Heart left ventricle (tissue), 16 donors: ENCODE data around the gene RAB3A. TPM values are rescaled to one million over a fixed set of nuclear protein-coding genes. Genes with fewer than 3 reads are reported as not detected.
A peak's percentile ranks its signal among the peaks of the same experiment; 100 is the strongest.

Experiments used
- ATAC-seq, 4 donors: fragments of 200-7000 bp; cut with Tn5 transposase; one replicate each; pipeline ENCODE4 v1.9.1; 2020 to 2022; ENCODE audit warnings: moderate library complexity in 4 of 4, mild to moderate bottlenecking in 3 of 4, moderate number of reproducible peaks in 1 of 4
- DNase-seq, 5 donors: peaks; one replicate each; pipeline ENCODE4 v3.0.0-alpha.2; 2020
- H3K27ac ChIP-seq, 12 donors: fragments of 200-600 bp; sonication (generic) in 4 of 12; one replicate each; pipeline versions ENCODE4 v1.5.0 to v1.8.0; 2016 to 2022; ENCODE audit warnings: mild to moderate bottlenecking in 2 of 12
- H3K27me3 ChIP-seq, 9 donors: fragments of 200-600 bp; sonication (generic) in 2 of 9; one replicate each; pipeline versions ENCODE4 v1.5.1 to v1.8.0; 2016 to 2022; ENCODE audit warnings: mild to moderate bottlenecking in 3 of 9
- H3K36me3 ChIP-seq, 9 donors: fragments of 200-600 bp; sonication (generic) in 2 of 9; one replicate each; pipeline versions ENCODE4 v1.5.0 to v1.8.0; 2018 to 2022; ENCODE audit warnings: mild to moderate bottlenecking in 2 of 9
- H3K4me1 ChIP-seq, 12 donors: fragments of 200-600 bp; sonication (generic) in 4 of 12; one replicate each; pipeline versions ENCODE4 v1.5.0 to v1.8.0; 2016 to 2022; ENCODE audit warnings: mild to moderate bottlenecking in 3 of 12
- H3K4me3 ChIP-seq, 12 donors: fragments of 200-600 bp; sonication (generic) in 4 of 12; one replicate each; pipeline versions ENCODE4 v1.5.0 to v1.8.0; 2017 to 2022; ENCODE audit warnings: mild to moderate bottlenecking in 9 of 12, moderate library complexity in 4 of 12
- H3K9me3 ChIP-seq, 12 donors: fragments of 200-600 bp; sonication (generic) in 4 of 12; one replicate each; pipeline versions ENCODE4 v1.5.0 to v1.8.0; 2016 to 2022; ENCODE audit warnings: mild to moderate bottlenecking in 1 of 12
- POLR2A ChIP-seq, 2 donors: fragments of 450-650 bp; IDR thresholded peaks; one replicate each; pipeline ENCODE4 v1.6.1; 2017; ENCODE audit warnings: antibody characterized with exemption in 2 of 2, mild to moderate bottlenecking in 2 of 2, moderate library complexity in 2 of 2
- WGBS, 4 donors: extraction: QIAGEN DNeasy Blood & Tissue Kit in 2 of 4; methylation state at CpG; one replicate each; pipeline versions ENCODE4 v1.1.5 to v1.1.7; 2013 to 2018; 5-methylcytosine and 5-hydroxymethylcytosine counted together
- intact Hi-C, 10 donors: fragments of 100-400 bp; cut with DNase I; formaldehyde crosslinking; loops; one replicate each; pipeline versions ENCODE4 v1.11.1 to v1.14.2; 2022
- polyA plus RNA-seq, 2 donors: library from polyadenylated mRNA; stranded (reverse); fragments of 200-250 nt; gene quantifications; one replicate each; pipeline ENCODE4 v1.2.3, GENCODE V29; 2013
- total RNA-seq, 9 donors: library from RNA; depleted of rRNA in 2 of 9; stranded (reverse); fragments of >200 nt in 2 of 9; fragmentation: NEBNext Ultra II Directional in 3 of 9; extraction: Animal tissue kit (Norgen Biotek cat#: 25700) in 3 of 9; gene quantifications; one replicate each; pipeline versions ENCODE4 v1.1.0 to v1.2.4, GENCODE V29; 2016 to 2023
- TF ChIP-seq, protein P1 (sequence below), 12 donors: fragments of 200-600 bp; sonication (generic) in 4 of 12; IDR thresholded peaks; one replicate each; pipeline versions ENCODE4 v1.5.0 to v1.8.0; 2018 to 2022; ENCODE audit warnings: antibody characterized with exemption in 12 of 12, mild to moderate bottlenecking in 5 of 12
- donor health status: ischemic (EF 13 %, LVEDD 7.1; RV severe dilation, severe dysfunction).
- donor health status: healthy with polysubstance abuse.
- donor health status: DM: no; HTN: yes; CAD: no.
- donor health status: DM: no; HTN: no; CAD: no.
- donor health status: ischemic (EF 25% LVEDD 6.9; RV normal size, moderate dysfunction).
- donor health status: ischemic (EF 25% LVEDD 5.7; RV mildly dilated, moderate dysfunction).
- donor health status: healthy.
- donor health status: DM: yes; HTN: yes; CAD: no.
- donor health status: ischemic (EF 35%, LVEDD 5.7; RV mildly dilated, moderate dysfunction).
- donor health status: nonischemic (EF 11% LVEDD 7.7; RV severe dilation, severe dysfunction).
- donor health status: DM: yes; HTN: yes; CAD: no.
- donor health status: PGD.
- donor health status: ischemic (EF 29% LVEDD 5.4; RV normal size, mild dysfunction).
- donor health status: nonischemic (EF 23%, LVEDD 6.1; RV moderate dilation, normal function).

Gene RAB3A
- total and polyA plus RNA-seq, 11 donors: 6.9 to 39.2 (median 24.0) TPM

DNA sequence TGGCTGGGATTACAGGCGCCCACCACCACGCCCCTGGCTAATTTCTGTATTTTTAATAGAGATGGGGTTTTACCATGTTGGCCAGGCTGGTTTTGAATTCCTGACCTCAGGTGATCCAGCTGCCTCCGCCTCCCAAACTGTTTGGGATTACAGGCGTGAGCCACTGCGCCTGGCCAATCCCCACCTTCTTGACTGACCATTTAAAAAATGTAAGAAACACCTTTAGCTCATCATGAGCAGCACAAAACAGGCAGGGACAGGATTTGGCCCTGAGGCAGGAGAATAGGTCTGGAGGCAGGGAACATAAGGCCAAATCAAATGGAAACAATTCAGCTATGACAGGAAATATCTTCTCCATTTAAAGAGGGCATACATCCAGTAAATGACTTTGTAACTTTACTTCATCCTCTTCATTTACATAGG, 12.2 kb downstream of the RAB3A start:
- no peak for ATAC-seq
- no peak for DNase-seq
- Histone ChIP-seq H3K4me3 (peak overlapping the region in 10 of 12 donors; percentile 52 to 98 (median 68)), H3K27ac (peak overlapping the region in 11 of 12 donors; percentile 93 to 99 (median 94)), H3K36me3 (peaks cover 0 to 14% (median 10%) of the 10 kb centered on the region in 9 donors), H3K4me1 (peaks cover 0 to 25% (median 14%) of the 10 kb centered on the region in 12 donors), H3K9me3 (no peaks in the 10 kb centered on the region), H3K27me3 (no peaks in the 10 kb centered on the region)
- intact Hi-C loops: loop anchor here in 4 of 10 donors (1.0 to 10.0 kb wide), 5 partner anchors 13 to 133 kb away; partner anchors contain the start of genes LSM4 (in 1 of the 4), PIK3R2 (in 1 of the 4) and RAB3A (in 1 of the 4)
- TF ChIP-seq, protein P1, sequence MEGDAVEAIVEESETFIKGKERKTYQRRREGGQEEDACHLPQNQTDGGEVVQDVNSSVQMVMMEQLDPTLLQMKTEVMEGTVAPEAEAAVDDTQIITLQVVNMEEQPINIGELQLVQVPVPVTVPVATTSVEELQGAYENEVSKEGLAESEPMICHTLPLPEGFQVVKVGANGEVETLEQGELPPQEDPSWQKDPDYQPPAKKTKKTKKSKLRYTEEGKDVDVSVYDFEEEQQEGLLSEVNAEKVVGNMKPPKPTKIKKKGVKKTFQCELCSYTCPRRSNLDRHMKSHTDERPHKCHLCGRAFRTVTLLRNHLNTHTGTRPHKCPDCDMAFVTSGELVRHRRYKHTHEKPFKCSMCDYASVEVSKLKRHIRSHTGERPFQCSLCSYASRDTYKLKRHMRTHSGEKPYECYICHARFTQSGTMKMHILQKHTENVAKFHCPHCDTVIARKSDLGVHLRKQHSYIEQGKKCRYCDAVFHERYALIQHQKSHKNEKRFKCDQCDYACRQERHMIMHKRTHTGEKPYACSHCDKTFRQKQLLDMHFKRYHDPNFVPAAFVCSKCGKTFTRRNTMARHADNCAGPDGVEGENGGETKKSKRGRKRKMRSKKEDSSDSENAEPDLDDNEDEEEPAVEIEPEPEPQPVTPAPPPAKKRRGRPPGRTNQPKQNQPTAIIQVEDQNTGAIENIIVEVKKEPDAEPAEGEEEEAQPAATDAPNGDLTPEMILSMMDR (IDR thresholded peaks at IDR 0.05): peak in 1 of 12 donors; percentile 39
- TF ChIP-seq POLR2A (IDR thresholded peaks at IDR 0.05): no peak
- 77 to 84% (median 77%) methylated on average over 5 of the region's 5 CpGs for WGBS, 4 donors

DNA sequence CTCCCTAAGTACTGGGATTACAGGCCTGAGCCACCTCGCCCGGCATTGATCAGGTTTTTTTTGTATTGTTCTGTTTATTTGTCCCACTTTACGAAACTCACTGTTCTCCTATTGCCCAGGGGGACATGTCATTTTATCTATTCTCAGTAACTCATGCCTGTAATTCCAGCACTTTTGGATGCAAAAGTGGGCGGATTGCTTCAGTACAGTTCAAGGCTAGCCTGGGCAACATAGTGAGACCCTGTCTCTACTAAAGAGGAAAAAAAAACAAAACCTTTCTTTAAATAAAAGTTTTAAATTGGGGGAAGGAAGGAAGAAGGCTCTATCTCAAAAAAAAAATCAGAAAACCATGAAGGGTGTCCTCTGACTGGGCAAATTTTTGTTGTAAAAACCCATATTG, 13.6 kb downstream of the RAB3A start:
- no peak overlapping the region for H3K27ac ChIP-seq
- ATAC-seq (no peak), DNase-seq (no peak)
- WGBS, 4 donors: 88 to 97% (median 92%) methylated on average over 4 of the region's 4 CpGs
- peaks cover 0 to 25% (median 14%) of the 10 kb centered on the region in 12 donors for H3K4me1 ChIP-seq
- H3K36me3 ChIP-seq: no peaks in the 10 kb centered on the region
- H3K27me3 ChIP-seq: no peaks in the 10 kb centered on the region
- intact Hi-C loops: loop anchor here in 2 of 10 donors (5.0 to 10.0 kb wide), 2 partner anchors 62 to 135 kb away; partner anchors contain the start of gene LSM4 (in 1 of the 2)
- no peak for TF ChIP-seq POLR2A (IDR thresholded peaks at IDR 0.05)
- TF ChIP-seq, protein P1 (IDR thresholded peaks at IDR 0.05): no peak
- no peaks in the 10 kb centered on the region for H3K9me3 ChIP-seq
- no peak overlapping the region for H3K4me3 ChIP-seq

GRCh38 chr19:18185538-18185937, 18.3 kb downstream of the RAB3A start:
- intact Hi-C loops: no loop called here
- WGBS, 4 donors: 60 to 68% (median 65%) methylated on average over 6 of the region's 6 CpGs
- DNase-seq: no peak
- H3K4me1 ChIP-seq: peaks cover 0 to 7% (median 0%) of the 10 kb centered on the region in 12 donors
- ATAC-seq: no peak
- TF ChIP-seq POLR2A (IDR thresholded peaks at IDR 0.05): no peak
- TF ChIP-seq, protein P1 (IDR thresholded peaks at IDR 0.05): no peak
- no peak overlapping the region for H3K4me3 ChIP-seq
- H3K36me3 ChIP-seq: no peaks in the 10 kb centered on the region
- H3K27me3 ChIP-seq: no peaks in the 10 kb centered on the region
- no peaks in the 10 kb centered on the region for H3K9me3 ChIP-seq
- no peak overlapping the region for H3K27ac ChIP-seq

GRCh38 chr19:18183529-18183928, 20.3 kb downstream of the RAB3A start:
- TF ChIP-seq, protein P1 (IDR thresholded peaks at IDR 0.05): no peak
- no peak for TF ChIP-seq POLR2A (IDR thresholded peaks at IDR 0.05)

More at GRCh38 chr19:18183529-18183928, 20.3 kb downstream of the RAB3A start:
- H3K36me3 ChIP-seq: peaks cover 0 to 5% (median 0%) of the 10 kb centered on the region in 9 donors
- no peaks in the 10 kb centered on the region for H3K9me3 ChIP-seq
- H3K27me3 ChIP-seq: no peaks in the 10 kb centered on the region
- ATAC-seq: no peak
- DNase-seq: no peak
- H3K27ac ChIP-seq: no peak overlapping the region
- intact Hi-C loops: no loop called here
- H3K4me3 ChIP-seq: no peak overlapping the region
- peaks cover 0 to 7% (median 0%) of the 10 kb centered on the region in 12 donors for H3K4me1 ChIP-seq
